HG02870 (cell line): ENCODE data around the gene ILDR1.
"Not testable (repeated sequence)": the region's sequence is repeated elsewhere in the genome, so short reads cannot be mapped to it uniquely, and the experiment has no call there.

Experiments
- ATAC-seq: cut with Tn5 transposase; IDR thresholded peaks from one replicate; pipeline ENCODE4 v1.9.1; 2021; ENCODE audit warnings: mild to moderate bottlenecking, moderate library complexity; ENCODE audit not compliant: unreplicated experiment

ILDR1 gene

DNA sequence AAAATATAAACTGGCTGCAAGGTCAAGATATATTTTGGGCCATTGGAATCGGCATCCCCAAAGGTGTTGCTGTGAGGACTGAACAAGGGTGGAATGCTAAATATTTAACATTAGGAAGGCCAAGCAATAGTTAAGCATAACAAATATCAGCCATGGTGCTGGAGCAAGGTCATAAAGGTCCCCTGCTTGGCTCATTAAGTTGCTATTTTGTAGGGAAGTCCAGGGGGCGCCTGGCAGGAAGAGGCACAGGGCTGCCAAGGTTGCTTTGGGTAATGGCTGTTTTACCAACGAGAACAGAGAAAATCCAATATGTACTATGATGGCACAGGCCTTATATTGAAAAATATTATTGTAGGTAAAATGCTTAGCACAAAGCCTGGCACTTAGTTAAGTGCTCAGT lies 65.7 kb downstream of the ILDR1 start:
- no peak for ATAC-seq

DNA sequence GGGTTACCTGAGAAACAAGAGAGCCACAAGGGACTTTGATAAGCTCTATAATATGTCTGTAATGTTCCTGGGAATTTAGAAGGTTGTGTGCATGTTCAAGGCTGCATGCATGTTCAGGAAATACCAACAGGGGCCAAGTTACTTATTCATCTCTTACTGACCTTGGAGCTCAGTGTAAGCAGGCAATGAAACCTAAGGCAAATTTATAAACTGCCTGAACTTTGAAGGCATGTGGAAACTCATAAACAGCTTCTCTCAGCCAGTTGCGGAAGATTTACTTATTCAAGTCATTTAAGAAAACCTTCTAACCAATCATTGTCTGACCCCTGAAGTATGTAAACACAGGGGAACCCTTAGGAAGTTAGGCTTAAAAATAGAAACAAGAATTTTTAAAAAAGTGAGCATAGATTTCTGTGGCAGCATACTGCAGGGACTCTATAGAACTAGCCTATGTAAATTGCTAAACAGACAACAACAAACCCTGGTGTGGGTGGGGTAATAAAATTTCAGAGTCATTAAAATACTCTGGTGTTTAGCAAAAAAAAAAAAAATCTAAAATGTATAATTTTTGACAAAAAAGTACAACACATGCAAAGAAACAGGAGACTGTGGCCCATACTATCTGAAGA lies 70.6 kb downstream of the ILDR1 start:
- ATAC-seq: no peak

DNA sequence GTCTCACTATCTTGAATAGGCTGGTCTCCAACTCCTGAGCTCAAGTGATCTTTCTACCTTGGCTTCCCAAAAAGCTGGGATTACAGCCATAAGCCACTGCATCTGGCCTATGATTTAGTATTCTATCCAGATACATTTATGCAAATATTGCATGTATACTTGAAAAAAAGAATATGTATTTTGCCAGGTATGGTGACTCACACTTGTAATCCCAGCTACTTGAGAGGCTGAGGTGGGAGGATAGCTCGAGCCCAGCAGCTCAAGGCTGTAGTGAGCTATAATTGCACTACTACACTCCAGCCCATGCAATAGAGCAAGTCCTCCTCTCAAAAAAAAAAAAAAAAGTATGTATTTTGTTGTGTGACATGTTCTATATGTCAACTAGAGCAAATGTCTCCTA lies 73.4 kb downstream of the ILDR1 start:
- no peak for ATAC-seq

DNA sequence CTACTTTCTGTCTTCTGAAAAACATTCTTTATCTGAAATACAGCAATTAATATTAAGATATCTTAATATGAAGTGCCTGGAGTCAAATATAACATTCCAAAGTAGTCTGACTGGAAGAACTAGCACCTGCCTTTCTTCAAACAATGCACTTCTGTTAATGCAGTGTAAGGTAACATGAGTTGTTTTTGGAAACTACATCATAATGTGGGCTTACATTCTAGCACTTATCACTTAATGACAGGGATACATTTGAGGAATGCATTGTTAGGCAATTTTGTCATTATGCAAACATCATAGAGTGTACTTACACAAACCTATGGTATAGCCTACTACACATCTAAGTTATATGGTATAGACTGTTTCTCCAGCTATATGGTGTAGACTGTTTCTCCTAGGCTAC lies 78.6 kb downstream of the ILDR1 start:
- no peak for ATAC-seq

DNA sequence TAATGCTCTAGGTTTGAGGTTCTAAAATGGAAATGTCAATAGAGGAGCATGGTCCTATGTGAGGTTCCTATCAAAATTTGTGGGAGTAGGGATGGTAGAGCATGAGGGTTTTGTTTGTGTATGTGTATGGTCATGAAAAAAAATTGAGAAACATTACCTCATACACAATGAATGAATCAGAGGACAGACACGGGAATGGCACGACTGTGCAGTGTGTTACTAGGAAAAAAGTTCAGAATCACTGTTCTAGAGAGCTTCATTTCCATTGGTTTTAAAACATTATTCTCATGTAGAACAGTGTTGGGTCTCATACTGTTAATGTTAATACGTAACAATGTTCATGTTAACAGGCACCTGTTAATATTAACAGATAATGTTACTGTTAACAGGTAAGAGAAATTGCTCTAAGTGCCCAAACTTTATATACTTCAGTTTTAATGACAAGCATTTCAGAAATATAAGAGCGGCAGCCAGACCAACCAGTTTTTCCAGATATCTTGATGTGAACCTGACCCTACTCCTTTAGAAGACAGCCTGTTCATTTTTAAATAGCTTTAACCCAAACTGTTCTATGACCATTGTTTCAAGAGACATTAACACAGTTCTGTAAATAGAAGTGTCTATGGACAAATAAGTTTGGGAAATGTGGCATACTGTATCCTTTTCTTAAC lies 79.8 kb downstream of the ILDR1 start:
- no peak for ATAC-seq

DNA sequence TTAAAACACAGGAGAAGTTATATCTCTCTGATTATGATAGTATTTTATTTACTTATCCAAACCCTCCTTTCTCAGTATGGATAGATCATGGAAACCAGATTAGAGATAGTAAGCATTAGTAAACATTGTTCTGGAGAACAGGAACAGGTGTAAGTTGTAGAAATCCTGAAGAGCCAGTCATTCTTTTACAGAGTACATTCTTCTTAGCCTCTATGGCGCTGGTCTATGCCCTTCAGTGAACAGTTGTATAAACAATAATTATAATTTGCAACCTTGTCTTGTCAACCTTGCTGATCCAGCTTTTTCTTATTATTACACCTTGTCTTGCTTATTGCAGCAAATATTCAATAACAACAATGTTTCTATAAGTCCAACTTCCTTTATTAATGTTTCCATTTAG lies 80.5 kb downstream of the ILDR1 start:
- ATAC-seq: no peak

DNA sequence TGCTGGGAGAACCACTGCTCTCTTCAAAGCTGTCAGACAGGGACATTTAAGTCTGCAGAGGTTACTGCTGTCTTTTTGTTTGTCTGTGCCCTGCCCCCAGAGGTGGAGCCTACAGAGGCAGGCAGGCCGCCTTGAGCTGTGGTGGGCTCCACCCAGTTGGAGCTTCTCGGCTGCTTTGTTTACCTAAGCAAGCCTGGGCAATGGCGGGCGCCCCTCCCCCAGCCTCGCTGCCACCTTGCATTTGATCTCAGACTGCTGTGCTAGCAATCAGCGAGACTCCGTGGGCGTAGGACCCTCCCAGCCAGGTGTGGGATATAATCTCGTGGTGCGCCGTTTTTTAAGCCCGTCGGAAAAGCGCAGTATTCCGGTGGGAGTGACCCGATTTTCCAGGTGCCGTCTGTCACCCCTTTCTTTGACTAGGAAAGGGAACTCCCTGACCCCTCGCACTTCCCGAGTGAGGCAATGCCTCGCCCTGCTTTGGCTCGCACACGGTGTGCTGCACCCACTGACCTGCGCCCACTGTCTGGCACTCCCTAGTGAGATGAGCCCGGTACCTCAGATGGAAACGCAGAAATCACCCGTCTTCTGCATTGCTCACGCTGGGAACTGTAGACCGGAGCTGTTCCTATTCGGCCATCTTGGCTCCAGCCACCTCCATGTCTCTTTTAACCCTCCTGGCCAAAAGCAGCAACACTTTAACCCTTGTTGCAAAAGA lies 83.7 kb downstream of the ILDR1 start:
- ATAC-seq: not testable (repeated sequence)
